Measurements from ENCODE around the gene SLC7A6OS. TPM values are rescaled to one million over a fixed set of nuclear protein-coding genes. Genes with fewer than 3 reads are reported as not detected.

SLC7A6OS gene
- total RNA-seq, 1 experiment from 2014 or later: 16.4 TPM

DNA sequence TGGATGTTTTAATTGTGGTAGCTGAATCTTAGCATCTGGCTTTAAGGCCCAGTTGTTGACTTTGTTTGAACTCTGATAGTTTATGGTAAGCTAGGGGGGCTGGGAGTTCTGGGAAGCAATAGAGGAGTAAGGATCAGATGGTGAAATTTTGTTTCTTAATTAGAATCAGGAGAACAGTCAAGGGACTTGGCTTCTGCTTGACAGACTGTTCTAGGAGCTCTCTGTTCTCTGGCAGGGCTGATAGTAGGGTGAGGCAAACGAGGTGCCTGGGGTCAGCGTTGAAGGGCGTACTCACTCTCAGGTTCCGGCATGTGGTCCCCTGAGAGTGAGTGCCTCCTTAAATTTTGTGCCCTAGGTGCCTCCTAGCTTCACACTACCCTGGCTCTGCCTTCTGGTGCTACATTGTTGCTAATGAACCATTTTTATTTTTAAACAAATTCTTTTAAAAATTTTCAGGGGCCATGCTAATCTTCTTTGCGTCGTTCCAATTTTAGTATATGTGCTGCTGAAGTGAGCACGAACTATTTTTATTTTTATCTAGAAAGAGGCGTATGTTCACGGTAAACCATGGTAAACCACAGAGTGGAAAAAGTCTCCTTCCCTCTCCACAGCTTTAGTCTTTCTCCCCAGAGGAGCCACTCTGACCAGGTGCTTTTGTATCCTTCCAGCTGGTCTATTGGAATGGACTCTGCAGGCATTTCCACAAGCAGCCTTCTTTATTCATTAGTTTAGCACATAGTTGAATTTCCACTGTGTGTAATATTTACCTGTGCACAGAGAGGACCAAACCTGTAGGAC, 26.7 kb downstream of the SLC7A6OS start:
- TF ChIP-seq, protein P1, sequence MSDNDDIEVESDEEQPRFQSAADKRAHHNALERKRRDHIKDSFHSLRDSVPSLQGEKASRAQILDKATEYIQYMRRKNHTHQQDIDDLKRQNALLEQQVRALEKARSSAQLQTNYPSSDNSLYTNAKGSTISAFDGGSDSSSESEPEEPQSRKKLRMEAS (IDR thresholded peaks at IDR 0.05): no peak
- TF ChIP-seq, protein P2, sequence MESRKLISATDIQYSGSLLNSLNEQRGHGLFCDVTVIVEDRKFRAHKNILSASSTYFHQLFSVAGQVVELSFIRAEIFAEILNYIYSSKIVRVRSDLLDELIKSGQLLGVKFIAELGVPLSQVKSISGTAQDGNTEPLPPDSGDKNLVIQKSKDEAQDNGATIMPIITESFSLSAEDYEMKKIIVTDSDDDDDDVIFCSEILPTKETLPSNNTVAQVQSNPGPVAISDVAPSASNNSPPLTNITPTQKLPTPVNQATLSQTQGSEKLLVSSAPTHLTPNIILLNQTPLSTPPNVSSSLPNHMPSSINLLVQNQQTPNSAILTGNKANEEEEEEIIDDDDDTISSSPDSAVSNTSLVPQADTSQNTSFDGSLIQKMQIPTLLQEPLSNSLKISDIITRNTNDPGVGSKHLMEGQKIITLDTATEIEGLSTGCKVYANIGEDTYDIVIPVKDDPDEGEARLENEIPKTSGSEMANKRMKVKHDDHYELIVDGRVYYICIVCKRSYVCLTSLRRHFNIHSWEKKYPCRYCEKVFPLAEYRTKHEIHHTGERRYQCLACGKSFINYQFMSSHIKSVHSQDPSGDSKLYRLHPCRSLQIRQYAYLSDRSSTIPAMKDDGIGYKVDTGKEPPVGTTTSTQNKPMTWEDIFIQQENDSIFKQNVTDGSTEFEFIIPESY (IDR thresholded peaks at IDR 0.05; ENCODE audit: extremely low read depth, insufficient replicate concordance, low read length): no peak
- no peak for TF ChIP-seq YY1 (IDR thresholded peaks at IDR 0.05; ENCODE audit: extremely low read depth, insufficient replicate concordance, low read depth, low read length)
- no peak for TF ChIP-seq EGR1 (IDR thresholded peaks at IDR 0.05; ENCODE audit: low read depth)
- no peak for TF ChIP-seq ELF1 (IDR thresholded peaks at IDR 0.05; ENCODE audit: borderline replicate concordance, low read depth)
- TF ChIP-seq, protein P3, sequence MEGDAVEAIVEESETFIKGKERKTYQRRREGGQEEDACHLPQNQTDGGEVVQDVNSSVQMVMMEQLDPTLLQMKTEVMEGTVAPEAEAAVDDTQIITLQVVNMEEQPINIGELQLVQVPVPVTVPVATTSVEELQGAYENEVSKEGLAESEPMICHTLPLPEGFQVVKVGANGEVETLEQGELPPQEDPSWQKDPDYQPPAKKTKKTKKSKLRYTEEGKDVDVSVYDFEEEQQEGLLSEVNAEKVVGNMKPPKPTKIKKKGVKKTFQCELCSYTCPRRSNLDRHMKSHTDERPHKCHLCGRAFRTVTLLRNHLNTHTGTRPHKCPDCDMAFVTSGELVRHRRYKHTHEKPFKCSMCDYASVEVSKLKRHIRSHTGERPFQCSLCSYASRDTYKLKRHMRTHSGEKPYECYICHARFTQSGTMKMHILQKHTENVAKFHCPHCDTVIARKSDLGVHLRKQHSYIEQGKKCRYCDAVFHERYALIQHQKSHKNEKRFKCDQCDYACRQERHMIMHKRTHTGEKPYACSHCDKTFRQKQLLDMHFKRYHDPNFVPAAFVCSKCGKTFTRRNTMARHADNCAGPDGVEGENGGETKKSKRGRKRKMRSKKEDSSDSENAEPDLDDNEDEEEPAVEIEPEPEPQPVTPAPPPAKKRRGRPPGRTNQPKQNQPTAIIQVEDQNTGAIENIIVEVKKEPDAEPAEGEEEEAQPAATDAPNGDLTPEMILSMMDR (IDR thresholded peaks at IDR 0.05 in 2 of 3, conservative IDR thresholded peaks at IDR 0.05 in 1 of 3; ENCODE audit: borderline replicate concordance in 1 of 3, insufficient read depth in 1 of 3, low read depth in 2 of 3, low read length in 2 of 3): no peak
- TF ChIP-seq, protein P4, sequence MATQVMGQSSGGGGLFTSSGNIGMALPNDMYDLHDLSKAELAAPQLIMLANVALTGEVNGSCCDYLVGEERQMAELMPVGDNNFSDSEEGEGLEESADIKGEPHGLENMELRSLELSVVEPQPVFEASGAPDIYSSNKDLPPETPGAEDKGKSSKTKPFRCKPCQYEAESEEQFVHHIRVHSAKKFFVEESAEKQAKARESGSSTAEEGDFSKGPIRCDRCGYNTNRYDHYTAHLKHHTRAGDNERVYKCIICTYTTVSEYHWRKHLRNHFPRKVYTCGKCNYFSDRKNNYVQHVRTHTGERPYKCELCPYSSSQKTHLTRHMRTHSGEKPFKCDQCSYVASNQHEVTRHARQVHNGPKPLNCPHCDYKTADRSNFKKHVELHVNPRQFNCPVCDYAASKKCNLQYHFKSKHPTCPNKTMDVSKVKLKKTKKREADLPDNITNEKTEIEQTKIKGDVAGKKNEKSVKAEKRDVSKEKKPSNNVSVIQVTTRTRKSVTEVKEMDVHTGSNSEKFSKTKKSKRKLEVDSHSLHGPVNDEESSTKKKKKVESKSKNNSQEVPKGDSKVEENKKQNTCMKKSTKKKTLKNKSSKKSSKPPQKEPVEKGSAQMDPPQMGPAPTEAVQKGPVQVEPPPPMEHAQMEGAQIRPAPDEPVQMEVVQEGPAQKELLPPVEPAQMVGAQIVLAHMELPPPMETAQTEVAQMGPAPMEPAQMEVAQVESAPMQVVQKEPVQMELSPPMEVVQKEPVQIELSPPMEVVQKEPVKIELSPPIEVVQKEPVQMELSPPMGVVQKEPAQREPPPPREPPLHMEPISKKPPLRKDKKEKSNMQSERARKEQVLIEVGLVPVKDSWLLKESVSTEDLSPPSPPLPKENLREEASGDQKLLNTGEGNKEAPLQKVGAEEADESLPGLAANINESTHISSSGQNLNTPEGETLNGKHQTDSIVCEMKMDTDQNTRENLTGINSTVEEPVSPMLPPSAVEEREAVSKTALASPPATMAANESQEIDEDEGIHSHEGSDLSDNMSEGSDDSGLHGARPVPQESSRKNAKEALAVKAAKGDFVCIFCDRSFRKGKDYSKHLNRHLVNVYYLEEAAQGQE (IDR thresholded peaks at IDR 0.05; ENCODE audit: low read depth): no peak
- TF ChIP-seq POLR2AphosphoS5 (IDR thresholded peaks at IDR 0.05; ENCODE audit: low read depth, low read length): no peak
- TF ChIP-seq ZNF274 (IDR thresholded peaks at IDR 0.05; ENCODE audit: low read depth, low read length): no peak
- no peak for TF ChIP-seq FOSL1 (IDR thresholded peaks at IDR 0.05; ENCODE audit: low read depth)
- TF ChIP-seq CBX3 (IDR thresholded peaks at IDR 0.05; ENCODE audit: low read depth): no peak
- TF ChIP-seq JUND (IDR thresholded peaks at IDR 0.05): no peak
- TF ChIP-seq SIN3A (IDR thresholded peaks at IDR 0.05; ENCODE audit: low read depth): no peak
- no peak for TF ChIP-seq POLR2A (IDR thresholded peaks at IDR 0.05; ENCODE audit: borderline replicate concordance, extremely low read depth, insufficient read depth, insufficient read length)
- no peak for TF ChIP-seq EZH2phosphoT487 (IDR thresholded peaks at IDR 0.05; ENCODE audit: borderline replicate concordance)
- TF ChIP-seq, protein P5, sequence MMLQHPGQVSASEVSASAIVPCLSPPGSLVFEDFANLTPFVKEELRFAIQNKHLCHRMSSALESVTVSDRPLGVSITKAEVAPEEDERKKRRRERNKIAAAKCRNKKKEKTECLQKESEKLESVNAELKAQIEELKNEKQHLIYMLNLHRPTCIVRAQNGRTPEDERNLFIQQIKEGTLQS (IDR thresholded peaks at IDR 0.05): no peak
- TF ChIP-seq SRF (IDR thresholded peaks at IDR 0.05; ENCODE audit: low read depth): no peak
- ATAC-seq (no peak), DNase-seq (ENCODE audit: low read depth, low spot score) (no peak)
- Histone ChIP-seq H3K4me3 (replicated peaks in 1 of 2; ENCODE audit: low read depth in 1 of 2, low read length in 2 of 2) (no peak overlapping the region), H3K27ac (ENCODE audit: low read depth, low read length) (no peak overlapping the region), H3K9me2 (ENCODE audit: insufficient read depth) (no peaks in the 10 kb centered on the region), H3K27me3 (ENCODE audit: insufficient read depth, low read length) (no peaks in the 10 kb centered on the region), H3K79me2 (ENCODE audit: insufficient read depth, low read length) (peaks cover 70% of the 10 kb centered on the region), H4K20me1 (ENCODE audit: insufficient read depth) (no peaks in the 10 kb centered on the region), H3K36me3 (ENCODE audit: control insufficient read depth in 1 of 2, insufficient read depth in 2 of 2, low read length in 2 of 2) (peaks cover 0 to 31% of the 10 kb centered on the region in 2 experiments; a peak in 2 of 4 replicates), H3K9me3 (ENCODE audit: control insufficient read depth in 1 of 2, insufficient read depth in 1 of 2, low read depth in 1 of 2, low read length in 2 of 2) (no peaks in the 10 kb centered on the region), H3K4me2 (ENCODE audit: low read length) (no peak overlapping the region), H3K9ac (ENCODE audit: low read length) (no peak overlapping the region), H2AFZ (ENCODE audit: low read depth, low read length, poor library complexity, severe bottlenecking) (no peak overlapping the region), H3K4me1 (ENCODE audit: control insufficient read depth in 1 of 2, insufficient read depth in 2 of 2, low read length in 2 of 2) (peaks cover 0 to 7% of the 10 kb centered on the region in 2 experiments; a peak in 1 of 4 replicates)
- intact Hi-C loops (cut with micrococcal nuclease): no loop called here
- POLR2A ChIA-PET: no interaction called here
- RAD21 ChIA-PET (ENCODE audit: low non-redundant PET in 1 of 2, low total read pairs in 2 of 2, uncharacterized antibody in 2 of 2, unreplicated experiment in 2 of 2): interaction anchor here in 1 of 2 experiments (1.1 kb wide), 1 partner anchor 8 kb away, joined by 3 read pairs; no protein-coding TSS in a partner anchor
- CTCF ChIA-PET: no interaction called here
- no TSS peak for BruUV-seq (replicated peaks)
